ENCODE results near the gene SLC49A3.
A peak's percentile ranks its signal among the peaks of the same experiment; 100 is the strongest.

Gene SLC49A3

DNA sequence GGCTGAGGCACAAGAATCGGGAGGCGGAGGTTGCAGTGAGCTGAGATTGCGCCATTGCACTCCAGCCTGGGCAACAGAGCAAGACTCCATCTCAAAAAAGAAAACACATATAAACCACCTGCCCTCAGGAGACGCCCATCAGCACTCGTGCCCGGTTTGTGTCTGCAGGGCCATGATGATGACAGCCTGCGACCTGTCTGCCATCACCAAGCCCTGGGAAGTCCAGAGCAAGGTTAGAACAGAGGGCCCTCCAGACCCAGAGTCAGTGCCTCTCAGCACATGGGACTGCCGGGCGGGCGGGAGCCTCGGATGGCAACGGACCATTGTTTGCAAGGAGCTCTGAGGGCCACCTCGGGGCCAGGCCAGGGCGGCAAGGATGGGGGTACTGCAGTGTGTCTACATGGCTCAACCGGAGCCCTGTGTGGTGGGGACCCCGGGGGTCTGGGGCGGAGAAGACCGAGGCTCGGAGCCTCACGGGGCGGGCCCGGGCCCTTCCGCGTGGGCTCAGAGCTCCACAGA, 24.2 kb downstream of the SLC49A3 start:
- DNase-seq = no peak

DNA sequence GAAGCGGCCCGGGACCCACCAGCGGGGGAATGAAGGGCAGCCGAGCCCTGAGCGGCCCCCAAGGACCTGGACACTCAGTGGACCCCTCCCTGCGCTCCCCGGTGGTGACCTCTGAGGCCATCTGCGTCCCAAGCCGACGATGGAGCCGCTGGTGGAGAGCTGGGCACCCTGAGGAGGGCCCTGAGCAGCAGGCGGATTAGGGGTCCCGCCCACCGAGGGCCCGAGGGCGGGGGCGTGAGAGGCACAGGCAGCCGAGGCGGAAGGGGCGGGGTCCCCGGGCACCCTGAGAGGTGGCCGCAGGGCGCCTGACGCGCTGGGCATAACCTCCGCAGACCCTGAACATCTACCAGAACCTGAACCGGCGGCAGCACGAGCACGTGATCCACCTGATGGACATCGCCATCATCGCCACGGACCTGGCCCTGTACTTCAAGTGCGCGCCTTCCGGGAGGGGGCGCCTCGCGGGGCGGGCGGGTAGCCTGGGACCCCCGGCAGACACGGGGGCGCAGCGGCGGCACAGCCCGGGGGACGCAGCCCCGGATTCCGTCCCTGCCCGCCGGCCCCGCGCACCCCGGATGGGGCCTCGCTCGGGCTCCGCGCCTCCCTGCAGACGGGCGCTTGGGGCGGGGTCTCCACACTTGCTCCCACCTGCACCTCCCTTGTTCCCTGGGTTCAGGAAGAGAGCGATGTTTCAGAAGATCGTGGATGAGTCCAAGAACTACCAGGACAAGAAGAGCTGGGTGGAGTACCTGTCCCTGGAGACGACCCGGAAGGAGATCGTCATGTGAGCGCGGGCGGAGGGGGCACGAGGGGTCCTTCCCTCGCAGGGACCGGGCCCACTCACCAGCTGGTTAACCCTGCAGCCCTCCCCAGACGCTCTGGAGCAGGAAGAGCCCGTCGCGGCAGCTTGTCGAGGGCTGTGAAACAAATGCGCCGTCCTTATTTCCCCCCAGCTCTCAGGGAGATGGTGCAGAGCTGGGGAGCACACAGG, 25.2 kb downstream of the SLC49A3 start:
- peak in 1 of 2 experiments; percentile 22 for DNase-seq

DNA sequence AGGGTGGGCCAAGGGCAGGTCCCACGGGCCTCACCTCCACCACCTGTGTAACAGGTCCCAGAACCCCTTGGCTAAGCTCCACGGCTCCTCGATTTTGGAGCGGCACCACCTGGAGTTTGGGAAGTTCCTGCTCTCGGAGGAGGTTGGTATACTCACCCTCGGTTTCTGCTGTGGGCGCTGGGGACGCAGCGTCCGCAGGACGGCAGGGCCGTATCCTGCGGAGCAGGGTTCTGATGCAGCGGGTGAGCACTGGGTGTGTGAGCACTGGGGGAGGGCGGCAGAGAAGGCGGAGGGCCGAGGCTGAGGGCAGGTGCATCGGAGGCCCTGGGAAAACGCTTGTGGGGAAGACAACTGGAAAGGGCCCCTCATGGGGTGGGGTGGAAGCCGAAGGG, 25.9 kb downstream of the SLC49A3 start:
- DNase-seq = no peak

DNA sequence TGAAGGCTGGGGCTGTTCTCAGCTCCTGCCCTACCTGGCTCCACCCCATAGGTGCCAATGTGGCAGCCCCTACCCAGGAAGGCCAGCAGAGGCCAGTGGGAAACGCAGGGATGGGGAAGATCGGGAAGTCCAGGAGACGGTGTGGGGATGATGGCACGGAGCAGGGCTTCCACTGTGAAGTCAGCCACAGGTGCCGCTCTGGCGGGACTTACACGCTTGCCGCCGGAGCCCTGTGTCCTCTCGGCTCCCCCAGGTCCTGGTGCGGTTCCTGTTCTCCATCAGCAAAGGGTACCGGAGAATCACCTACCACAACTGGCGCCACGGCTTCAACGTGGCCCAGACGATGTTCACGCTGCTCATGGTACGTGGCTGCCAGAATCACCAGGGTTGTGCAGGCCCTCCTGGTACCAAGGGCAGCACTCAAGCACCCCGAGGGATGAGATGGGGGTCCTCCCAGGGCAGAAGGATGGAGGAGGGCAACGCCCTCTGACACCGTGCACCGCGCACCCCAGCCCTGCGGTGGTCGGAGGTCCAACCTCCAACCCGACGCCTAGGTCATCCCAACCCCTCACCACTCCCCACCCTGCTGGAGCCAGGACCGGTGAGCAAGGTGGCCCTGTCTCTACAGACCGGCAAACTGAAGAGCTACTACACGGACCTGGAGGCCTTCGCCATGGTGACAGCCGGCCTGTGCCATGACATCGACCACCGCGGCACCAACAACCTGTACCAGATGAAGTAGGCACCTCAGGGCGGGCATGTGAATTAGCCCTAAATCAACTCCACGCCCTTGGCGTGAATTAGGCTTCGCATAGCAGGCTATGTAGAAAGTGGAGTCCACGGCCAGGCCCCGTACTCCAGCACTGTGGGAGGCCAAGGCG, 26.8 kb downstream of the SLC49A3 start:
- DNase-seq = no peak

DNA sequence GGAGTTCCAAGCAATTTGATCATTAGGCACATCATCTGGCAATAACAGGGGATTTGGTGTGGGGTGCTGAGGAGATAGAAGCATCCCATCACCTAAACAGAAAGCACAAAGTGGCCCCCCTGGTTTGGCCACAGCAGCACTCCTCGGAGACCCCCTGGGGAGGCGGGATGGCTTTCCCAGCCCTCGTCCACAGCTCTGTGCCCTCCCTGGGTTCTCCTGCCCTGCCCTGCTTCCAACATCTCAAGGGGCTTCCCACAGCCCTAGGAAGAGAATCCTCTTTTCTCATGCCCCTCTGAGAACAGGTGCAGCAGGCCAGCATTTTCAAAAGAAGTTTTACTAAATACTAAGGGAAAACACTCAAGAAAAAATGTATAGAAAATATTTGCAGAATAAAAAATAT, 27.7 kb downstream of the SLC49A3 start:
- no peak for DNase-seq

DNA sequence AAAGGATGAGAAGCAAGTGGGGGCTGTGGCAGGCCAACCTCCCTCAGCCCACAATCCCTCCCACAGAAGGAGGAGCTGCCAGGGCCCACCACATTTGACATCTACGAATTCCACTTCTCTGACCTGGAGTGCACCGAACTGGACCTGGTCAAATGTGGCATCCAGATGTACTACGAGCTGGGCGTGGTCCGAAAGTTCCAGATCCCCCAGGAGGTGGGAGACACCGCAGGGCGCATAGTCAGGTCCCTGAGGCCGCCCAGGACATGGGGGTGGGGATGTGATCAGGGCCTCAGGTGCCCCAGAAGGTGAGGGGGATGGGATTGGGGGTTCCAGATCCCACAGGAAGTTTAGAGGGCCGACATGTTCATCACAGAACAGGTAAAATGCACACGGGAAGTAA, 28.6 kb downstream of the SLC49A3 start:
- no peak for DNase-seq

DNA sequence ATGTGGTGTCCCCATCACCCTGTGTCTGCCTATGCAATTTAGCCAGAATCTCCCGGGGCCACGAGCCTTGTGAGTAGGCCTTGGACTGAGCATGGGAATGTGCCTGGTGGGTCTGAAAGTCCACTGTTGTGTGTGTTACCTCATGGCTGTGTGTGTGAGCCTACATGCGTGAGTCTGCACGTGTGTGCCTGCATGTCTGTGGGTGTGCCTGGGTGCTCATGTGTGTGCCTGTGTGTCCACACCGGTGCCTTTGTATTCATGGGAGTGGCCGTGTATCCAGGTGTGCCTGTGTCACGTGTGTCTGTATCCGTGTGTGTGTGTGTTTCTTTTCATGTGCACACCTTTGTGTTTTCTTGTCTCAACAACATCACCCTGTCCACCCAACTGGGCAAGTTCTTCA, 29.1 kb downstream of the SLC49A3 start:
- DNase-seq = no peak

DNA sequence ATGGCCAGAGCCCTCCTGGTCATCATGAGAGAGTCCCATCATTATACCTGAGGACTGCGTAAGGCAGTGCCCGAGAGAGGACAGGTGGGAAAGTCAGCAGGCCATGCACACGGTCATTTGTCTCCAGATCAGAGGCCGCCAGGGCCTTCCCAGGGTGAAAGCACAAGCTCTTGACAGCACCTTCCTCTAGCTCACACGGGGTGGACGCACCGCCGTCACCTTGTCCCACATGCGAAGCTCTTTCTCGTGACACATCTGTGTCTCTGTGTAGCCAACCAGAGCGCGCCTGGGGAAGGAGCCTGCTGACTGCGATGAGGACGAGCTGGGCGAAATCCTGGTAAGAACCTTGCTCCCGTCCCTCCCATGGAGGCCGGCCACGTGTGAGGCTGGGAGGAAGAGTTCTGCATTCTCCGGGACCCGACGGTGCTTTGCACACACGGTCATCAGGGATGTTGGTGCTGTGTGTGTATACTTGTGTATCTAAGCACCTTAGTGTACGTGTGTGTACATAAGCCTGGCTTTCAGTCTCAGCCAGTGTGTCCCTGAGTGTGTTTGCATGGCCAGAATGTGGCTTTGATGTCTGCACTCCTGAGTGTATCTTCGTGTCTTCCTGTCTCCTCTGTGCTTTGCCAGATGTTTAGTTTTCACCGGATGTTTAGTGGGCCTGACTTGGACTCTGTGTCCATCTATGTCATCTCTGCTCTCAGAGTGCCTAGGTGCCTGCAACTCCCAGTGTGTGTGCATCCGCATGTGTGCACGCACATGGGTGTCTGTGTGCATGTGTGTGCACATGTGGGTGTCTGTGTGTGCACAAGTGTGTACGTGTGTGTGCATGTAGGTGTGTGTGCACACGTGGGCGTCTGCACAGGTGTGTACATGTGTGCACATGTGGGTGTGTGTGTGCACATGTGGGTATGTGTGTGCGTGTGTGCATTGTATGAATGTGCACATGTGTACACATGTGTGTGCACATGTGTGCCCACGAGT, 30.0 kb downstream of the SLC49A3 start:
- DNase-seq = no peak

DNA sequence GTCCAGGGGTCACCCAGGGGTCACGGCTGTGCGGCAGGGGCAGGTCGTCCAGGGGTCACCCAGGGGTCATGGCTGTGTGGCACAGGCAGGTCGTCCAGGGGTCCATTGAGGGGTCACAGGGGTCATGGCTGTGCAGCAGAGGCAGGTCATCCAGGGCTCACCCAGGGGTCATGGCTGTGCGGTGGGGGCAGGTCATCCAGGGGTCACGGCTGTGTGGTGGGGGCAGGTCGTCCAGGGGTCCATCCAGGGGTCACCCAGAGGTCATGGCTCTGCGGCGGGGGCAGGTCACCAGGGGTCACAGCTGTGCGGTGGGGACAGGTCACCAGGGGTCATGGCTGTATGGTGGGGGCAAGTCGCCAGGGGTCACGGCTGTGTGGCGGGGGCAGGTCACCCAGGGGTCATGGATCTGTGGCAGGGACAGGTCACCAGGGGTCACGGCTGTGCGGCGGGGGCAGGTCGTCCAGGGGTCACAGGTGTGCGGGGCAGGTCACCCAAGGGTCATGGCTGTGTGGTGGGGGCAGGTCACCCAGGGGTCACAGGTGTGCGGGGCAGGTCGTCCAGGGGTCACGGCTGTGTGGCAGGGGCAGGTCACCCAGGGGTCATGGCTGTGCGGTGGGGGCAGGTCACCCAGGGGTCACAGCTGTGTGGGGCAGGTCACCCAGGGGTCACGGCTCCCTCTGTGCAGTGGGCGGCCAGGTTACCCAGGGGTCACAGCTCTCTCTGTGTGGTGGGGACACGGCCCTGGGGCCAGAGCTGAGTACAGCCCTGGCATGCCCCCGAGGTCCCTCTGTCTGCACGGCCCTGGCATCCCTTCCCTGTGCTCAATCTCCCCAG, 30.9 kb downstream of the SLC49A3 start:
- no peak for DNase-seq

DNA sequence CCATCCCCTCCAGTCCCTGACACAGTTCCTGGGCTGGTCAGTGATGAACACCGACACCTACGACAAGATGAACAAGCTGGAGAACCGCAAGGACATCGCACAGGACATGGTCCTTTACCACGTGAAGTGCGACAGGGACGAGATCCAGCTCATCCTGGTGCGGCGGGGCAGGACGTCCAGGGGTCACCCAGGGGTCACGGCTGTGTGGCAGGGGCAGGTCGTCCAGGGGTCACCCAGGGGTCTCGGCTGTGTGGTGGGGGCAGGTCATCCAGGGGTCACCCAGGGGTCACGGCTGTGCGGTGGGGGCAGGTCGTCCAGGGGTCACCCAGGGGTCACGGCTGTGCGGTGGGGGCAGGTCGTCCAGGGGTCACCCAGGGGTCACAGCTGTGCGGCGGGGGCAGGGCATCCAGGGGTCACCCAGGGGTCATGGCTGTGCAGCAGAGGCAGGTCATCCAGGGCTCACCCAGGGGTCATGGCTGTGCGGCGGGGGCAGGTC, 31.6 kb downstream of the SLC49A3 start:
- no peak for DNase-seq

DNA sequence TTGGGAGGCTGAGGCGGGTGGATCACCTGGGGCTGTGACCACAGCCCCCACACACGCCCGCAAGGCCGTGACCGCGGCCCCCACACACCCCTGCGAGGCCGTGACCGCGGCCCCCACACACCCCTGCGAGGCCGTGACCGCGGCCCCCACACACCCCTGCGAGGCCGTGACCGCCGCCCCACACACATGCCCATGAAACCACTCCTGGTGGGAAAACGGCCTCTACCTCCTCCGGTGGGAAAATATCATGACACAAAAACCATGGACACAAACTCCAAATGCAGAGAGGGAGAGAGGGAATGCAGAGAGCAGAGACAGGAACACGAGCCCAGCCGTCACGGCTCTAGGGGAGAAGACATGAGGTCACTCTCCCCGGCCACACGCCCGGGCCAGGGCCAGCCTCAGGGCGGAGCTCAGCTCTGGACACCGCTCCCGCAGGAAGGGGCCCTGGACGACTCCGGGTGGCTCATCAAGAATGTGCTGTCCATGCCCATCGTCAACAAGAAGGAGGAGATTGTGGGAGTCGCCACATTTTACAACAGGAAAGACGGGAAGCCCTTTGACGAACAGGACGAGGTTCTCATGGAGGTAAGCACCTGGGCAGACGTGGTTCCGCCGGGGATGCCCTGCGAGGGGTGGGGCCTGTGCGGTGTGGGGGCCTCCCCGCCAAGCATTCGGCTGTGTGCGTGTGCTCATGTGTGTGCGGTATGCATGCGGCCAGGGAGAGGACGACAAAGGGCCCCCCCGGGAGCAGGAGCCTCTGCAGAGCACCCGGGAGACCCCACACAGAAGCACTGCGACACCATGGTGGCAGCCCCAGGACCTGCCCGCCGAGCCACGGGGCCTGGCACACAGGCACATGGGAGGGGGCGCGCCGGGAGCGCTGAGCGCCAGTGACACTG, 32.3 kb downstream of the SLC49A3 start:
- DNase-seq = no peak

DNA sequence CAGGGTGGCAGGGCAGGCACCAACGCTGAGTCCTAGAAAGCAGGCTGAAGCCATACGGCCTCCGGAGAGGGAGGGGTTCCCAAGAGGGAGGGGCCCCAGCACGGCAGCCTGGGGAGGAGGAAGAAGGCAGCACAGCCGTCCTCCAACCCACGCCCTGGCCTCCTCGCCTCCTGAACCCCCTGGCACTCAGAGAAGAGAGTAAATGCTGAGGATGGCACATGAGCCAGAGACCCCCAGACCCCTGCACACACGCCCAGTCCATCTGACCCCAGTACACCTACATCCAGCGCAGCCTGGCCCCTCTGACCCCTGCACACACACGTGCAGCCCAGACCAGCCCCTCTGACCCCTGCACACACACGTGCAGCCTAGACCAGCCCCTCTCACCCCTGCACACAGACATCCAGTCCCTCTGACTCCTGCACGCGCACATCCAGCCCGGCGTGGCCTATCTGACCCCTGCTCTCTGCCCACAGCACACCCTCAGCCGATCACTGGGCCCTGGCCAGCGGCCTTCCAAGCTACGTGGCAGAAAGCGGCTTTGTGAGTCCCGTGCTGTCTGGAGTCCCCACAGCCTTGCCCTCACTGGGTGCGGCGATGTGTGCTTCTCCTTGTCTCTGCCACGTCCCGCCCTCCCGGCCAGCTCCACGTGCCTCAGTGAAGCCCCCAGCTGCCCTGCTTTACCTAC, 33.3 kb downstream of the SLC49A3 start:
- no peak for DNase-seq

DNA sequence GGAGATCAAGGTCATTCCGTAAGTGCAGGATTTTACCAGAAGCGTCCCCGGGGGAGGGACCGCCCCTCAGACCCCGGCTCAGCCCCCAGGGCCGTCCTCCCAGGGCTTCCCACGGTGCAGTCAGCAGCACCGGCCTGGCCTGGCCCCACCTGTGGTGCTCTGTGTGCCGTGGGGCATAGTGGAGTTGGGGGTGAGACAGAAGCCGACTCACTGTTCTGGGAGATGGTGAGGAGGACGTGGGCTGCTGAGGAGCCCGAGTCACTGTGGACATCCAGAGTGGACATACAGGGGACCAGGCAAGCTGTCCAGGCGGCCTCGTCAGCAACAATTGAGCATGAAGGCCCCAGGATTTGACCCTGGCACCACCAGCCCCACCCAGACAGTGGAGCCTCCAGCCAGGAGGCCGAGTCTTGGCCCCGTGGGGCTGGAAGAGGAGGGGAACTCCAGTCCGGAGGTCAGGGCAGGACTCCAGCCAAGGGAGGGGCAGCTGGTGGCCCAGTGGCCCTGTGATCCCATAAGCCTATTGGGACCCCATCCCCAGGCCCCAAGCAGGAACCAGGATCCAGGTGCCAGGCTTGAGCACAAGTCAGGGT, 34.0 kb downstream of the SLC49A3 start:
- DNase-seq = no peak

DNA sequence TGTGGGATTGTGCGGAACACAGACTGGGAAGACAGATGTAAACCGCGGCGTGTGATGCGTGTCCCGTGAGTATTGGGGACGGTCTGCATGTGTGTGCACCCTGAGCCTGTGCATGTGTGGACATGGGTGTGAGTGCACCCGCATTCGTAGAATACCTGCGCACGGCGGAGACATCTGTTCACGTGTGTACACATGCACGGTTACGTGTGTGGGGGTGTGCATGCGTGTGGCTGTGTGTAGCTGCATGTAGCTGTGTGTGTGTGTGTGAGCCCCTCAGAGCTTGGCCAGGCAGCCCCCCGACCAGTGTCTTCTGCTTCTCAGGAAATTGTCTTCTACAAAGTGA, 34.5 kb downstream of the SLC49A3 start:
- no peak for DNase-seq

DNA sequence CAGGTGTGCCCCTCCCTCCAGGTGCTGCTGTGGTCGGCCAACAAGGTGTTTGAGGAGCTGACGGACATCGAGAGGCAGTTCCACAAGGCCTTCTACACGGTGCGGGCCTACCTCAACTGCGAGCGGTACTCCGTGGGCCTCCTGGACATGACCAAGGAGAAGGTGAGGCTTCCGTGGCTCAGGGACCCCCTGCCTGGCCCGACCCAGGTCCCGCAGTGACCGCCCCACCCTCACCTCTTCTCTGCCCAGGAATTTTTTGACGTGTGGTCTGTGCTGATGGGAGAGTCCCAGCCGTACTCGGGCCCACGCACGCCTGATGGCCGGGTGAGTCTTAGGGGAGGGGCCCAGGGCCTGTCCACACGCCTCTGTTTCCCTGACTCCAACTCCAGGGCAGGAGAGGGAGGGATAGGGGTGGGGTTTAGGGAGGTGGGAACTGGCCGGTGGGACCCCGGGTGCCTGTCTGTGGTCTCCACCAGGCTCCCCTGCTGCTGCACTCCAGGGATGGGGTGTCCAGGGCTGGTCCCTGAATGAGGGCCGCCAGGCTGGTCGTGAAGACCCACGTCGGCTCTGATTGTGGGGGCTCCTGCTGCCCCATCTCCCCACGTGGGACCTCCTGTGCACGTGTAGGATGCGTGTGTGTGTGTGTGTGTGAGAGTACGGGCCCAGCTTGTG, 35.0 kb downstream of the SLC49A3 start:
- no peak for DNase-seq

DNA sequence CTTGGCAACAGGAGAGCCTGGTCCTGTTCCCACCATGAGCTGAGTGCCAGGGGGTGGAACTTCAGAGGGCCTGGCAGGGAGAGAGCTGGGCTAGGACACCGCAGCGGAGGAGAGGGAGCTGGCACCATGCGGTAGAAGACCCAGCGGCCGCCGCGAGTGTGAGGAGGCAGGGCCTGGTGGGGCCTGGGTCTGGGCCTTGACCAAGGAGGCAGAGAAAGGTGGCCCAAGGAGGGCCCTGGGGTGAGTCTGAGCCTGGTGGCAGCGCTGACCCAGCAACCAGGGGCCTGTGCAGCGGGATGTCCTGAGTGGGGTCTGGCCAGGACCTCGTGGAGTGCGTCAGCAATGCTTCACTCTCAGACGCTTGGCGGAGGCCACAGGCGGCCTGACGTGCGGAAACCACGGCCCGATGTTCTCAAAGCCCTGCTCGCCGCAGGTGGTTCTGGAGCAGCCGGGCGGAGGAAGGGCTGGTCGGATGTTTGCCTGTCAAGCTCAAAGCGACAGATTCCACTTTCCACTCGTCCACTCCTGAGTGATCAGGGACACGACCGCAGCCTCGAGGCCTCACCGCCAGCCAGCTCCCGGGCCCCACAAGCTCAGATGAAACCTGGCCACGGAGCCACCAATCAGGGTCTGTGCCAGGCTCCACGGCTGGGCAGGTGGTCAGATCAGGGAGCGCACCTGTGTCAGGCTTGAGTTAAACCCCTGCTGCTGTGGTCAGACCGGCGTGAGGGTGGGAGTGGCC, 35.7 kb downstream of the SLC49A3 start:
- no peak for DNase-seq

DNA sequence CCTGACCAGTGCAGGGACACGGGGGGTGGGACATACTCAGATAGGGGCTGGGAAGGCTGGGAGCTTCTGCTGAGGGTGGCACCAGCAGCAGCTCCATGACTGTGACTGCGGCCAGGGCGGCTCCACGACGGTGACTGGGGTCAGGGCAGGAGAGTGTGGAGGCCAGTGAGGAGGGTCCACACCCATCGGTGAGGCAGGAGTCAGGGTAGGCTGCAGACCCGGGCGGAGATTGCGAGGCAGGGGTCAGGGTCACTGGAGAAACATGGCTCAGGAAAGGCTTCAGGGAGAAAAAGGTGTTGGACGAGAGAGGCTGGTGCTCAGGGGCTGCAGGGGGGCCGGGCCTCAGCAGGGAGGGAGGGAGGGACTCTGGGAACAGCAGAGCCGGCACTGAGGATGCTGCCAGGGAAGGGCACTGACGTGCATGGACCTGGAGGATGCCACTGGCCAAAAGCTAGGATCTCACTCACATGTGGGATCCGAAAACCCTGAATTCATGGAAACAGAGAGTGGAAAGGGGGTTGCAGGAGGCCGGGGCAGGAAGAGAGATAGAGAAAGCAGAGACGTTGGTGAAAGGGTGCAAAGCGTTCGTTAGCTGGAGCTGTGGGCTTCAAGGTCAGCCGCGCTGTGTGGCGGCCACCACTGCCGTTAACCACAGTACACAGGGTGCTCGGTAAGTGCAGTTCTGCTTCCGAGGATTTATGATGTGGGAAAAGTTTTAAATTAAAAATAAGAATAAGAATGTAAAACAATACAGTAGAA, 36.9 kb downstream of the SLC49A3 start:
- no peak for DNase-seq
